ENCODE data around the gene CAB39. TPM values are rescaled to one million over a fixed set of nuclear protein-coding genes. Genes with fewer than 3 reads are reported as not detected.

CAB39 gene
- total RNA-seq, 1 donor from 2014 or later = 66.6 TPM

GRCh38 chr2:230687498-230687897, 25.1 kb upstream of the CAB39 start:
- Histone ChIP-seq H3K27me3 (ENCODE audit: insufficient read depth, low read length) (no peaks in the 10 kb centered on the region), H4K20me1 (ENCODE audit: insufficient read depth, low read length) (no peaks in the 10 kb centered on the region), H3K9ac (ENCODE audit: low read length) (peak overlapping the region; percentile 33), H3K4me3 (ENCODE audit: insufficient read depth, low read depth, low read length) (no peak overlapping the region), H2AFZ (ENCODE audit: low read depth, low read length) (no peak overlapping the region), H3K27ac (ENCODE audit: low read depth, low read length) (no peak overlapping the region), H3K4me1 (ENCODE audit: insufficient read depth, low read length) (peaks cover 45% of the 10 kb centered on the region), H3K9me3 (ENCODE audit: insufficient read depth, low read depth, low read length) (no peaks in the 10 kb centered on the region), H3K36me3 (ENCODE audit: insufficient read depth, low read length) (no peaks in the 10 kb centered on the region), H3K4me2 (ENCODE audit: low read length) (peak overlapping the region; percentile 54), H3K79me2 (ENCODE audit: insufficient read depth, low read length) (no peaks in the 10 kb centered on the region)
- no peak overlapping the region for H3K4me3 Mint-ChIP-seq (ENCODE audit: unreplicated experiment)
- H3K27ac Mint-ChIP-seq (ENCODE audit: unreplicated experiment) = peak overlapping the region; percentile 77
- no peak for DNase-seq (ENCODE audit: low read depth)
- no peaks in the 10 kb centered on the region for H3K27me3 Mint-ChIP-seq (ENCODE audit: low read depth, unreplicated experiment)
- no peaks in the 10 kb centered on the region for H3K36me3 Mint-ChIP-seq (ENCODE audit: low read depth, unreplicated experiment)
- H3K4me1 Mint-ChIP-seq (ENCODE audit: low read depth, unreplicated experiment) = peaks cover 39% of the 10 kb centered on the region
- peaks cover 3% of the 10 kb centered on the region for H3K9me3 Mint-ChIP-seq (ENCODE audit: unreplicated experiment)
- TF ChIP-seq CTCF (IDR thresholded peaks at IDR 0.05; ENCODE audit: insufficient read depth, low read depth, low read length) (no peak), EZH2 (IDR thresholded peaks at IDR 0.05; ENCODE audit: insufficient read depth, low read length) (no peak)
- no peak for FAIRE-seq

- H3K36me3 Mint-ChIP-seq (ENCODE audit: low read depth, unreplicated experiment) = no peaks in the 10 kb centered on the region
- Histone ChIP-seq H3K4me3 (ENCODE audit: insufficient read depth, low read depth, low read length) (no peak overlapping the region), H3K27me3 (ENCODE audit: insufficient read depth, low read length) (no peaks in the 10 kb centered on the region), H3K4me1 (ENCODE audit: insufficient read depth, low read length) (peaks cover 45% of the 10 kb centered on the region), H3K36me3 (ENCODE audit: insufficient read depth, low read length) (no peaks in the 10 kb centered on the region), H3K9me3 (ENCODE audit: insufficient read depth, low read depth, low read length) (no peaks in the 10 kb centered on the region), H4K20me1 (ENCODE audit: insufficient read depth, low read length) (no peaks in the 10 kb centered on the region), H3K4me2 (ENCODE audit: low read length) (no peak overlapping the region), H3K79me2 (ENCODE audit: insufficient read depth, low read length) (no peaks in the 10 kb centered on the region), H2AFZ (ENCODE audit: low read depth, low read length) (no peak overlapping the region), H3K9ac (ENCODE audit: low read length) (no peak overlapping the region), H3K27ac (ENCODE audit: low read depth, low read length) (no peak overlapping the region)
- no peaks in the 10 kb centered on the region for H3K27me3 Mint-ChIP-seq (ENCODE audit: low read depth, unreplicated experiment)
- H3K4me3 Mint-ChIP-seq (ENCODE audit: unreplicated experiment) = no peak overlapping the region
- no peak overlapping the region for H3K27ac Mint-ChIP-seq (ENCODE audit: unreplicated experiment)
- no peak for TF ChIP-seq EZH2 (IDR thresholded peaks at IDR 0.05; ENCODE audit: insufficient read depth, low read length)
- TF ChIP-seq CTCF (IDR thresholded peaks at IDR 0.05; ENCODE audit: insufficient read depth, low read depth, low read length) = no peak
- FAIRE-seq (no peak), DNase-seq (ENCODE audit: low read depth) (no peak)
- peaks cover 39% of the 10 kb centered on the region for H3K4me1 Mint-ChIP-seq (ENCODE audit: low read depth, unreplicated experiment)
- no peaks in the 10 kb centered on the region for H3K9me3 Mint-ChIP-seq (ENCODE audit: unreplicated experiment)
Observed at GRCh38 chr2:230688490-230688889, 24.2 kb upstream of the CAB39 start.

- Histone ChIP-seq H3K4me3 (ENCODE audit: insufficient read depth, low read depth, low read length) (no peak overlapping the region), H3K36me3 (ENCODE audit: insufficient read depth, low read length) (no peaks in the 10 kb centered on the region), H4K20me1 (ENCODE audit: insufficient read depth, low read length) (no peaks in the 10 kb centered on the region), H3K27me3 (ENCODE audit: insufficient read depth, low read length) (no peaks in the 10 kb centered on the region), H3K27ac (ENCODE audit: low read depth, low read length) (peak overlapping the region; percentile 41), H3K4me2 (ENCODE audit: low read length) (peak overlapping the region; percentile 66), H3K4me1 (ENCODE audit: insufficient read depth, low read length) (peaks cover 26% of the 10 kb centered on the region), H3K79me2 (ENCODE audit: insufficient read depth, low read length) (no peaks in the 10 kb centered on the region), H3K9ac (ENCODE audit: low read length) (no peak overlapping the region), H2AFZ (ENCODE audit: low read depth, low read length) (no peak overlapping the region), H3K9me3 (ENCODE audit: insufficient read depth, low read depth, low read length) (no peaks in the 10 kb centered on the region)
- Mint-ChIP-seq H3K27ac (ENCODE audit: unreplicated experiment) (no peak overlapping the region), H3K27me3 (ENCODE audit: low read depth, unreplicated experiment) (no peaks in the 10 kb centered on the region), H3K36me3 (ENCODE audit: low read depth, unreplicated experiment) (no peaks in the 10 kb centered on the region), H3K9me3 (ENCODE audit: unreplicated experiment) (peaks cover 3% of the 10 kb centered on the region), H3K4me1 (ENCODE audit: low read depth, unreplicated experiment) (peaks cover 29% of the 10 kb centered on the region), H3K4me3 (ENCODE audit: unreplicated experiment) (no peak overlapping the region)
- DNase-seq (ENCODE audit: low read depth) (peak; percentile 76), FAIRE-seq (no peak)
- TF ChIP-seq EZH2 (IDR thresholded peaks at IDR 0.05; ENCODE audit: insufficient read depth, low read length) (no peak), CTCF (IDR thresholded peaks at IDR 0.05; ENCODE audit: insufficient read depth, low read depth, low read length) (no peak)
Observed at GRCh38 chr2:230690439-230690838, 22.2 kb upstream of the CAB39 start.
